A673 (cell line): ENCODE results near the gene POLR1D.

Source experiments
- EZH2 ChIP-seq: fragments of 200-600 bp; sonication (generic); IDR thresholded peaks from 2 replicates; pipeline ENCODE4 v1.6.1; 2017; ENCODE audit warnings: borderline replicate concordance, low read depth, mild to moderate bottlenecking, mixed read lengths, antibody characterized with exemption, low read length; ENCODE audit not compliant: poor library complexity, severe bottlenecking
- TF ChIP-seq, protein P1 (sequence below): fragments of 300-800, 200-600 bp; sonication (generic); conservative IDR thresholded peaks from 2 replicates; pipeline ENCODE4 v1.5.1; 2017; ENCODE audit warnings: low read depth, mild to moderate bottlenecking, antibody characterized with exemption, low read length, moderate library complexity, mixed read lengths

DNA sequence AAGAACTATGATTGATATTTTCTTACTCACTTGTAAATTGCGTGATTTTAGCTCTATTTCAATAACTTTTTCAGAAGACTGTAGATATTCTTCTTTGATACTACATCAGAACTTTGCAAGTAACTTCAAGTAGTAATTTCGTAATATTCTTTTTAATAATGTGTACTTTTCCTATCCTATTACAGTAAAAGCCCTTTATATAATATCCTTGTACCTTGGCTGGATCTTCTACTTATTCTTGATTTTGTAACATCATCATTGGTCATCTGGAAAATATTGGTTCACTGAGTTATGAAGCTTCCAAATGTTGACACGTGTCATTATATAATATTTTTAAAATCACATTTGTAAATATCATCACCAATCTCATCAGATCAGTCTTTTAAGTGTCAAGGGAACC lies 32.4 kb downstream of the POLR1D start:
- TF ChIP-seq, protein P1, sequence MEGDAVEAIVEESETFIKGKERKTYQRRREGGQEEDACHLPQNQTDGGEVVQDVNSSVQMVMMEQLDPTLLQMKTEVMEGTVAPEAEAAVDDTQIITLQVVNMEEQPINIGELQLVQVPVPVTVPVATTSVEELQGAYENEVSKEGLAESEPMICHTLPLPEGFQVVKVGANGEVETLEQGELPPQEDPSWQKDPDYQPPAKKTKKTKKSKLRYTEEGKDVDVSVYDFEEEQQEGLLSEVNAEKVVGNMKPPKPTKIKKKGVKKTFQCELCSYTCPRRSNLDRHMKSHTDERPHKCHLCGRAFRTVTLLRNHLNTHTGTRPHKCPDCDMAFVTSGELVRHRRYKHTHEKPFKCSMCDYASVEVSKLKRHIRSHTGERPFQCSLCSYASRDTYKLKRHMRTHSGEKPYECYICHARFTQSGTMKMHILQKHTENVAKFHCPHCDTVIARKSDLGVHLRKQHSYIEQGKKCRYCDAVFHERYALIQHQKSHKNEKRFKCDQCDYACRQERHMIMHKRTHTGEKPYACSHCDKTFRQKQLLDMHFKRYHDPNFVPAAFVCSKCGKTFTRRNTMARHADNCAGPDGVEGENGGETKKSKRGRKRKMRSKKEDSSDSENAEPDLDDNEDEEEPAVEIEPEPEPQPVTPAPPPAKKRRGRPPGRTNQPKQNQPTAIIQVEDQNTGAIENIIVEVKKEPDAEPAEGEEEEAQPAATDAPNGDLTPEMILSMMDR = no peak
- no peak for TF ChIP-seq EZH2
